HFF-Myc (cell line): Measurements from ENCODE around the gene NEK11.
"Not testable (repeated sequence)": the region's sequence is repeated elsewhere in the genome, so short reads cannot be mapped to it uniquely, and the experiment has no call there.

Source experiments
- DNase-seq: peaks from one replicate; pipeline ENCODE4 v3.0.0-alpha.2; 2011; ENCODE audit warnings: low read depth; ENCODE audit errors: extremely low read depth
- H3K4me3 ChIP-seq: replicated peaks from 2 replicates; pipeline ENCODE4 v1.5.1; 2011; ENCODE audit warnings: low read depth, mild to moderate bottlenecking, control low read depth, low read length
- CTCF ChIP-seq: IDR thresholded peaks from 2 replicates; pipeline ENCODE4 v1.5.1; 2012; ENCODE audit warnings: mild to moderate bottlenecking, low read depth, low read length, control low read depth; ENCODE audit errors: missing control alignments

Gene NEK11

GRCh38 chr3:131323792-131324191 is 297.1 kb downstream of the NEK11 start:
- no peak for DNase-seq
- no peak for TF ChIP-seq CTCF
- no peak overlapping the region for H3K4me3 ChIP-seq

DNA sequence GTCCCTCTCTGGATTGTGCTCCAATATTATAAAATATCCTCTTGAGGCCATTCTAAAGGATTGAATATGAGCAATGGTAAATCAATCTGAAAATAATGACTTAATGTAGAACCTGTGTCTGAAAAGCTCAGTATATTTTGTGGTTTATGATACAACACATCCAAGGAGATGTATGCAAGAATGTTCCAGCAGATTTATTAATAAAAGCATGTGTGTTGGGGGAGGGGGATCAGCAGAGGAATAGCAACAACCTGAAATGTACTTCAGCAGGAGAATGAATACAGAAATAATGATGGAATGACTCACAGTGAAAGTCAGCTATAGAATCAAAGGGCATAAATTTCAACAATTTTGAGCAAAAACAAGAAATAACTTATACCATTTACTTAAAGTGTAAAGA is 298.2 kb downstream of the NEK11 start:
- no peak overlapping the region for H3K4me3 ChIP-seq
- no peak for DNase-seq
- TF ChIP-seq CTCF = no peak

GRCh38 chr3:131326307-131326706 is 299.6 kb downstream of the NEK11 start:
- TF ChIP-seq CTCF = no peak
- H3K4me3 ChIP-seq = no peak overlapping the region
- DNase-seq = no peak

DNA sequence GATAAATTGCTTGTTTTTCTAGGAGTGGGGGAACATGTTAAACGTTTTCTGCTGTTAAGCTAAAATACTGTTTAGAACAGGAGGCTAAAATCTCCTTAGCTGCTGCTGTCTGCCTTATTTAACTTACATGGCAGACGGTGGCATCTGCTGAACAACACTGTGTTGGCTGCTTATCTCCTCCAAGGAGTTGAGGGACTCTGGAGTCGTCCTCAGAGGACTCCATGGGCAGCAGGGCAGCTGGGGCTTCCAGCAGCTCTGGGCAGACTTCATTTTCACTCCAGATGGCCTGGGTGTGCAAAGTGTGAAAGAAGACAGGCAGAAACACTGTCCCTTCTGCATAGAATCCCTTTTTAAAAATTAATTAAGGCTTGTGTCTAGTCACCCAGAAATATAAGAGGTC is 302.0 kb downstream of the NEK11 start:
- TF ChIP-seq CTCF = no peak
- DNase-seq = no peak
- H3K4me3 ChIP-seq = no peak overlapping the region

DNA sequence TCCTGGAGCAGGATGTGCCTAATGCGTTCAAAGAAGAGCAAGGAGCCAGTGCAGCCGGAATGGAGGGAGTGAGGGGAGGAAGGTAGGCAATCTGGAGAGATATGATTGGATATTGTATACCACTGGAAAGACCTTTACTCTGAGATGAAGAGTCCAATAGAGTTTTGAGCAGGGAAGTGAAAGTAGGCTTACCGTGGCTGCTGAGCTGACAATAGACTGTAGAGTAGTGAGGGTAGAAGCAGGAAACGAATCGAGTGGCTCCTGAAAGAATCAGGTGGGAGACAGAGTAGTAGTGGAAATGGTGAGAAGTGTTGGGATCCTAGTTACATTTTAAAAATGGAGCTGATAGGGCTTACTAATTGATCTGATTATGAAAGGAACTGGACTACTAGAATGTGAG is 303.1 kb downstream of the NEK11 start:
- no peak overlapping the region for H3K4me3 ChIP-seq
- no peak for DNase-seq
- TF ChIP-seq CTCF = no peak

DNA sequence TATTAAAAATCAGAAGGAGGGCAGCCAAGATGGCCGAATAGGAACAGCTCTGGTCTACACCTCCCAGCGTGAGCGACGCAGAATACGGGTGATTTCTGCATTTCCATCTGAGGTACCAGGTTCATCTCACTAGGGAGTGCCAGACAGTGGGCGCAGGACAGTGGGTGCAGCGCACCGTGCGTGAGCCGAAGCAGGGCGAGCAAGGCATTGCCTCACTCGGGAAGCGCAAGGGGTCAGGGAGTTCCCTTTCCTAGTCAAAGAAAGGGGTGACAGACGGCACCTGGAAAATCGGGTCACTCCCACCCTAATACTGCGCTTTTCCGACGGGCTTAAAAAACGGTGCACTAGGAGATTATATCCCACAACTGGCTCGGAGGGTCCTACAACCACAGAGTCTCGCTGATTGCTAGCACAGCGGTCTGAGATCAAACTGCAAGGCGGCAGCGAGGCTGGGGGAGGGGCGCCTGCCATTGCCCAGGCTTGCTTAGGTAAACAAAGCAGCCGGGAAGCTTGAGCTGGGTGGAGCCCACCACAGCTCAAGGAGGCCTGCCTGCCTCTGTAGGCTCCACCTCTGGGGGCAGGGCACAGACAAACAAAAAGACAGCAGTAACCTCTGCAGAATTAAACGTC is 304.9 kb downstream of the NEK11 start:
- H3K4me3 ChIP-seq, DNase-seq: not testable (repeated sequence)

DNA sequence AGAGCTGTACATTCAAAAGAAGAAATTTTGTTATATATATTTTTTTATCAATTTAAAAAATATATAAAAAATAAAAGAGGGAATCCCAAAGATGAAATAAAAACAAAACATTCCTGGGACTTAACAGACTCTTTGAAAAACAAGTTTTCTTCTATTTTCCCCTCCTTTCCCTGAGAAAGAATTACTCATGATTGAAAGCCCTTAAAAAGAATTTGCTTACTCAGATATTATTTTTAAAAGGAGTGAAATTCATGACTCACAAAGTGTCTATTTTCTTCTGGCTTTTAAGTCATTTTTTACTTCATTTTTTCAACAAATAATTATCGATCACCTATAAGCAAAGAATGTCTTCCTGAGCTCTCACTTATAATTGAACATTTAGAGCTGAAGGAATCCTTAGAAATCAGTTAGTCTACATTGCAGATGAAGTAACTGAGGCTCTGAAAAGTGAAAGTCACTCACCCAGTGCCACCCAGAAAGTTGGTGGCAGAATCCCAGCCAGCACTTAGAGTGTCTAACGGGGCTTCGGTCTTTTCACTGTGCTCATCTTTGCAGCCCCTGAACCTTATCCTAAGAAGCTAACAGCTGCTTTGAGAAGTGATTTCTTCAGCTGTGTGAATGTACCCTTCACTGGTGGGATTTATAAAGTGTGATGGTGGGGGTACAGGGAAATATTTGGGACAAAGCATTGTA is 312.4 kb downstream of the NEK11 start:
- DNase-seq = no peak
- no peak overlapping the region for H3K4me3 ChIP-seq
- no peak for TF ChIP-seq CTCF
